GM12878 (cell line): ENCODE results near the gene ADAMTSL1. TPM values are rescaled to one million over a fixed set of nuclear protein-coding genes. Genes with fewer than 3 reads are reported as not detected.

Experiments used
- ATAC-seq: fragments of 200-7000 bp; cut with Tn5 transposase; 3 replicates; pipeline ENCODE4 v1.9.1; 2020; ENCODE audit warnings: mild to moderate bottlenecking, moderate library complexity
- BruUV-seq: library from RNA; stranded (reverse); fragments of 400-500 nt; replicated peaks from 2 replicates; lab custom pipeline; 2021; lab: Mats Ljungman, UMichigan
- CTCF ChIA-PET: fragments of 300-600 bp; sonication (Branson Sonifier 250); formaldehyde crosslinking; extraction: SDS; loops from one replicate; lab custom pipeline; 2021; ENCODE audit warnings: inconsistent platforms; lab: Yijun Ruan, JAX
- POLR2A ChIA-PET: fragments of 350-600 bp; formaldehyde crosslinking; extraction: SDS; loops from one replicate; lab custom pipeline; 2021; ENCODE audit warnings: inconsistent platforms; lab: Charles Lee
- RAD21 ChIA-PET: fragments of 300-600 bp; sonication (Branson Sonifier 250); formaldehyde crosslinking; loops from one replicate; lab custom pipeline; 2023; ENCODE audit warnings: antibody characterized with exemption; ENCODE audit not compliant: unreplicated experiment; lab: Charles Lee
- SMC1A ChIA-PET: fragments of 300-600 bp; sonication (Branson Sonifier 250); formaldehyde crosslinking; loops from one replicate; lab custom pipeline; 2023; ENCODE audit not compliant: unreplicated experiment, uncharacterized antibody; lab: Charles Lee
- DNase-seq: peaks from one replicate; pipeline ENCODE4 v3.0.0-alpha.2; 2011; ENCODE audit warnings: low read depth, low spot score
- FAIRE-seq: peaks from 3 replicates; lab custom pipeline; 2011; peaks lifted over from hg19 to GRCh38; lab: Jason Lieb, UNC
- H2AFZ ChIP-seq: 2 replicates; pipeline ENCODE4 v1.6.0; 2011; ENCODE audit warnings: low read depth, low read length, control low read depth; ENCODE audit not compliant: control insufficient read depth
- H3K27ac ChIP-seq: 2 replicates; pipeline ENCODE4 v1.5.1; 2011; ENCODE audit warnings: control low read depth; ENCODE audit not compliant: control insufficient read depth, insufficient read depth
- H3K27me3 ChIP-seq, 2 experiments: replicated peaks in 1 of 2; 2 replicates each; pipeline versions ENCODE4 v1.6.0 to v1.6.1; 2011; ENCODE audit warnings: low read length in 1 of 2; ENCODE audit not compliant: control insufficient read depth in 2 of 2, insufficient read depth in 2 of 2
- H3K36me3 ChIP-seq, 2 experiments: 2 replicates each; pipeline ENCODE4 v1.5.1; 2011; ENCODE audit warnings: low read length in 1 of 2; ENCODE audit not compliant: control insufficient read depth in 2 of 2, insufficient read depth in 2 of 2
- H3K4me1 ChIP-seq: 2 replicates; pipeline ENCODE4 v1.6.1; 2011; ENCODE audit warnings: mild to moderate bottlenecking, low read length, moderate library complexity, mixed read lengths; ENCODE audit not compliant: control insufficient read depth, insufficient read depth
- H3K4me2 ChIP-seq: 2 replicates; pipeline ENCODE4 v1.6.0; 2011; ENCODE audit warnings: control low read depth; ENCODE audit not compliant: control insufficient read depth, insufficient read depth
- H3K4me3 ChIP-seq: fragments of 200-600 bp; sonication (generic); 2 replicates; pipeline ENCODE4 v1.5.1; 2016
- H3K79me2 ChIP-seq: 2 replicates; pipeline ENCODE4 v1.6.0; 2011; ENCODE audit warnings: low read length; ENCODE audit not compliant: control insufficient read depth, insufficient read depth
- H3K9ac ChIP-seq: 2 replicates; pipeline ENCODE4 v1.8.0; 2011; ENCODE audit warnings: low read length, control low read depth, mixed read lengths; ENCODE audit not compliant: control insufficient read depth, insufficient read depth
- H3K9me3 ChIP-seq: replicated peaks from 3 replicates; pipeline ENCODE4 v1.5.1; 2011; ENCODE audit warnings: mild to moderate bottlenecking, low read length; ENCODE audit not compliant: control insufficient read depth, insufficient read depth
- H4K20me1 ChIP-seq: 2 replicates; pipeline ENCODE4 v1.6.0; 2011; ENCODE audit not compliant: control insufficient read depth, insufficient read depth
- BHLHE40 ChIP-seq, 2 experiments: fragments of 450-650 bp in 1 of 2; IDR thresholded peaks; 2 replicates each; pipeline ENCODE4 v1.6.1; 2011 to 2017; ENCODE audit warnings: low read depth in 2 of 2, borderline replicate concordance in 1 of 2, improper control_type of control experiment in 1 of 2, low read length in 1 of 2, mild to moderate bottlenecking in 1 of 2
- MYB ChIP-seq: fragments of 150-350 bp; IDR thresholded peaks from 2 replicates; pipeline ENCODE4 v1.6.1; 2014; ENCODE audit warnings: mild to moderate bottlenecking, low read depth, low read length, borderline replicate concordance
- NFYA ChIP-seq: IDR thresholded peaks from 2 replicates; pipeline ENCODE4 v1.6.1; 2011; ENCODE audit warnings: low read depth, mild to moderate bottlenecking, low read length, improper control_type of control experiment, borderline replicate concordance
- NR2F1 ChIP-seq: fragments of 450-650 bp; conservative IDR thresholded peaks from 2 replicates; pipeline ENCODE4 v1.6.1; 2017; ENCODE audit warnings: mild to moderate bottlenecking
- RB1 ChIP-seq: fragments of 450-650 bp; formaldehyde crosslinking; IDR thresholded peaks from 2 replicates; pipeline ENCODE4 v1.6.1; 2017; ENCODE audit warnings: mild to moderate bottlenecking, borderline replicate concordance
- SIX5 ChIP-seq: IDR thresholded peaks from 2 replicates; pipeline ENCODE4 v1.6.1; 2011; ENCODE audit warnings: mild to moderate bottlenecking, low read depth, low read length, moderate library complexity; ENCODE audit not compliant: severe bottlenecking
- SREBF1 ChIP-seq: IDR thresholded peaks from 2 replicates; pipeline ENCODE4 v1.6.1; 2012; ENCODE audit warnings: mild to moderate bottlenecking, low read length
- TARDBP ChIP-seq: IDR thresholded peaks from 2 replicates; pipeline ENCODE4 v1.6.1; 2016; ENCODE audit warnings: borderline replicate concordance
- ZBTB4 ChIP-seq: fragments of 450-650 bp; formaldehyde crosslinking; IDR thresholded peaks from 2 replicates; pipeline ENCODE4 v1.4.0; 2022; ENCODE audit warnings: mild to moderate bottlenecking, moderate library complexity
- WGBS: methylation state at CpG from one replicate; pipeline ENCODE4 v1.1.6; 2016; ENCODE audit warnings: low lambda C conversion rate; ENCODE audit not compliant: insufficient replicate concordance, insufficient coverage; ENCODE audit errors: missing lambda C conversion rate; 5-methylcytosine and 5-hydroxymethylcytosine counted together
- in situ Hi-C: fragments of 300-500 bp; cut with MboI; formaldehyde crosslinking; loops from 9 replicates; pipeline ENCODE4 v1.14.3; 2018; ENCODE audit warnings: mixed read lengths
- intact Hi-C: fragments of 100-400 bp; cut with micrococcal nuclease; formaldehyde crosslinking; loops from one replicate; pipeline ENCODE4 v1.14.2; 2022; ENCODE audit not compliant: unreplicated experiment
- polyA plus RNA-seq, 11 experiments: library from polyadenylated mRNA; depleted of rRNA in 4 of 11; unstranded in 6 of 11; stranded (reverse) in 5 of 11; fragments of >200 nt; fragmentation: Nextera tagmentation in 4 of 11; fragmentation: Illumina TruSeq in 1 of 11; extraction: Ambion mirVana in 4 of 11; extraction: Trizol in 1 of 11; gene quantifications; 1 replicate in 1 of 11; 2 replicates in 10 of 11; pipeline versions ENCODE4 v1.2.1 to v1.2.3, GENCODE V29; 2011 to 2016; ENCODE audit warnings: inconsistent platforms in 2 of 11, missing spikeins in 2 of 11, low read depth in 1 of 11
- total RNA-seq, 4 experiments: library from RNA; depleted of rRNA in 3 of 4; stranded (reverse); fragments of >200 nt in 3 of 4; fragmentation: Illumina TruSeq in 1 of 4; extraction: Trizol in 1 of 4; gene quantifications; 2 replicates each; pipeline versions ENCODE4 v1.2.1 to v1.2.3, GENCODE V29; 2013 to 2021
- TF ChIP-seq, protein P1 (sequence below): fragments of 450-650 bp; formaldehyde crosslinking; IDR thresholded peaks from 2 replicates; pipeline ENCODE4 v1.5.0; 2022; ENCODE audit warnings: mild to moderate bottlenecking, missing genetic modification characterization

ADAMTSL1 gene
- total and polyA plus RNA-seq, 10 of the 15 experiments (the other 5 are each of a cell fraction or from before 2014, with no cell fraction given) = 0.01 to 0.10 (median 0.07) TPM; not detected in 6

GRCh38 chr9:18778147-18778546 lies 304.2 kb downstream of the ADAMTSL1 start:
- Histone ChIP-seq H3K4me3 (no peak overlapping the region), H3K4me1 (no peaks in the 10 kb centered on the region), H2AFZ (no peak overlapping the region), H3K9me3 (no peaks in the 10 kb centered on the region; the same call in 2 of the 3 replicates), H3K36me3 (no peaks in the 10 kb centered on the region), H3K27ac (no peak overlapping the region), H3K9ac (no peak overlapping the region), H4K20me1 (no peaks in the 10 kb centered on the region), H3K79me2 (no peaks in the 10 kb centered on the region), H3K27me3 (no peaks in the 10 kb centered on the region), H3K4me2 (no peak overlapping the region)
- SMC1A ChIA-PET = interaction anchor here (1.6 kb wide), 1 partner anchor 13 kb away, joined by 3 read pairs; no protein-coding TSS in a partner anchor
- BruUV-seq = no TSS peak
- 7% methylated on average over 2 of the region's 2 CpGs for WGBS
- in situ Hi-C loops (no loop called here), intact Hi-C loops (no loop called here)
- TF ChIP-seq NFYA = no peak
- CTCF ChIA-PET = interaction anchor here (1.3 kb wide), 1 partner anchor 12 kb away, joined by 5 read pairs; no protein-coding TSS in a partner anchor
- no peak for ATAC-seq
- no peak for DNase-seq
- RAD21 ChIA-PET = interaction anchor here (1.5 kb wide), 1 partner anchor 9 kb away, joined by 4 read pairs; no protein-coding TSS in a partner anchor
- POLR2A ChIA-PET = no interaction called here
- no peak for FAIRE-seq

DNA sequence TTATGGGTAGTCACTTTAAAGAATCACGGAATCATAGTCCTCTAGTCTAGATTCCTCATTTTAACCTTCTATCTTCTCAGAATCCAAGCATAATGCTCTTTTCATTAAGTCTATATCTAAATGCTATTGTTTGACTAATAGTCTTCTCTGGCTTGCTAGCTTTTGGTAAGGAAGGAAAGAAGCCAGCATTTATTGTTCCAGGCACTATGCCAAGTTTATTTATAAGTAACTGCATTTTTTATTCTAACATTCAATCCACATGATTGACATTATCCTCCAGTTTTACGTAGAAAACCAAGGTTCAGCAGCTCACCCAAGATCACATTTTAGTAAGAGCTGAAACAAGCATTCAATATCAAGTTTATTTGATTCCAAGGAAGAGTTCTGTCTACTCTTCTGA lies 304.9 kb downstream of the ADAMTSL1 start:
- intact Hi-C loops (no loop called here), in situ Hi-C loops (no loop called here)
- DNase-seq (no peak), FAIRE-seq (no peak), ATAC-seq (no peak)
- BruUV-seq = no TSS peak
- no peaks in the 10 kb centered on the region for H3K36me3 ChIP-seq
- SMC1A ChIA-PET = interaction anchor here (1.6 kb wide), 1 partner anchor 13 kb away, joined by 3 read pairs; no protein-coding TSS in a partner anchor
- CTCF ChIA-PET = no interaction called here
- H3K4me1 ChIP-seq = no peaks in the 10 kb centered on the region
- no peak overlapping the region for H2AFZ ChIP-seq
- H3K9ac ChIP-seq = no peak overlapping the region
- H3K4me2 ChIP-seq = no peak overlapping the region
- H3K4me3 ChIP-seq = no peak overlapping the region
- RAD21 ChIA-PET = interaction anchor here (1.5 kb wide), 1 partner anchor 10 kb away, joined by 4 read pairs; no protein-coding TSS in a partner anchor
- 64% methylated on average over 2 of the region's 2 CpGs for WGBS
- POLR2A ChIA-PET = no interaction called here
- no peaks in the 10 kb centered on the region for H4K20me1 ChIP-seq
- H3K79me2 ChIP-seq = no peaks in the 10 kb centered on the region
- no peaks in the 10 kb centered on the region; the same call in 2 of the 3 replicates for H3K9me3 ChIP-seq
- no peak overlapping the region for H3K27ac ChIP-seq
- no peaks in the 10 kb centered on the region for H3K27me3 ChIP-seq
- TF ChIP-seq NR2F1 (no peak), SIX5 (no peak), ZBTB4 (no peak), BHLHE40 (IDR thresholded peaks at IDR 0.05; ENCODE audit: borderline replicate concordance in 1 of 2, low read depth in 2 of 2, low read length in 1 of 2) (no peak), SREBF1 (no peak), RB1 (no peak), TARDBP (no peak), MYB (no peak)
- TF ChIP-seq, protein P1, sequence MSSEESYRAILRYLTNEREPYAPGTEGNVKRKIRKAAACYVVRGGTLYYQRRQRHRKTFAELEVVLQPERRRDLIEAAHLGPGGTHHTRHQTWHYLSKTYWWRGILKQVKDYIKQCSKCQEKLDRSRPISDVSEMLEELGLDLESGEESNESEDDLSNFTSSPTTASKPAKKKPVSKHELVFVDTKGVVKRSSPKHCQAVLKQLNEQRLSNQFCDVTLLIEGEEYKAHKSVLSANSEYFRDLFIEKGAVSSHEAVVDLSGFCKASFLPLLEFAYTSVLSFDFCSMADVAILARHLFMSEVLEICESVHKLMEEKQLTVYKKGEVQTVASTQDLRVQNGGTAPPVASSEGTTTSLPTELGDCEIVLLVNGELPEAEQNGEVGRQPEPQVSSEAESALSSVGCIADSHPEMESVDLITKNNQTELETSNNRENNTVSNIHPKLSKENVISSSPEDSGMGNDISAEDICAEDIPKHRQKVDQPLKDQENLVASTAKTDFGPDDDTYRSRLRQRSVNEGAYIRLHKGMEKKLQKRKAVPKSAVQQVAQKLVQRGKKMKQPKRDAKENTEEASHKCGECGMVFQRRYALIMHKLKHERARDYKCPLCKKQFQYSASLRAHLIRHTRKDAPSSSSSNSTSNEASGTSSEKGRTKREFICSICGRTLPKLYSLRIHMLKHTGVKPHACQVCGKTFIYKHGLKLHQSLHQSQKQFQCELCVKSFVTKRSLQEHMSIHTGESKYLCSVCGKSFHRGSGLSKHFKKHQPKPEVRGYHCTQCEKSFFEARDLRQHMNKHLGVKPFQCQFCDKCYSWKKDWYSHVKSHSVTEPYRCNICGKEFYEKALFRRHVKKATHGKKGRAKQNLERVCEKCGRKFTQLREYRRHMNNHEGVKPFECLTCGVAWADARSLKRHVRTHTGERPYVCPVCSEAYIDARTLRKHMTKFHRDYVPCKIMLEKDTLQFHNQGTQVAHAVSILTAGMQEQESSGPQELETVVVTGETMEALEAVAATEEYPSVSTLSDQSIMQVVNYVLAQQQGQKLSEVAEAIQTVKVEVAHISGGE (CRISPR knock-in tag) = no peak
